Activated CD4-positive, alpha-beta T cell treated with anti-CD3 and anti-CD28 coated beads, Interleukin-2, amount 10 ng/mL, durations not matched to agents 24 days and 14 days (primary cell): ENCODE results near the gene MRPS27. TPM values are rescaled to one million over a fixed set of nuclear protein-coding genes. Genes with fewer than 3 reads are reported as not detected.
A peak's percentile ranks its signal among the peaks of the same experiment; 100 is the strongest.

ENCODE experiments used
- DNase-seq: peaks from one replicate; pipeline ENCODE4 v3.0.0; 2022
- H3K27ac Mint-ChIP-seq: one replicate; pipeline ENCODE4 v1.8.0; 2022; ENCODE audit warnings: mild to moderate bottlenecking, mixed read lengths
- H3K27me3 Mint-ChIP-seq: one replicate; pipeline ENCODE4 v1.8.0; 2022; ENCODE audit warnings: mixed read lengths
- H3K36me3 Mint-ChIP-seq: one replicate; pipeline ENCODE4 v1.8.0; 2022; ENCODE audit warnings: low read depth, mild to moderate bottlenecking, mixed read lengths
- H3K4me1 Mint-ChIP-seq: one replicate; pipeline ENCODE4 v1.8.0; 2021; ENCODE audit warnings: mixed read lengths
- H3K4me3 Mint-ChIP-seq: one replicate; pipeline ENCODE4 v1.8.0; 2022; ENCODE audit warnings: mild to moderate bottlenecking, moderate library complexity, mixed read lengths
- H3K9me3 Mint-ChIP-seq: one replicate; pipeline ENCODE4 v1.8.0; 2021; ENCODE audit warnings: mixed read lengths
- intact Hi-C: fragments of 100-400 bp; cut with micrococcal nuclease; formaldehyde crosslinking; loops from one replicate; pipeline ENCODE4 v1.15.1; 2023
- total RNA-seq: library from RNA; stranded (reverse); gene quantifications from 2 replicates; pipeline ENCODE4 v1.2.3, GENCODE V29; 2022

The MRPS27 gene
- total RNA-seq, 1 donor from 2014 or later: 96.5 TPM

- no peak overlapping the region for H3K4me3 Mint-ChIP-seq
- H3K9me3 Mint-ChIP-seq: no peaks in the 10 kb centered on the region
- no peak overlapping the region for H3K27ac Mint-ChIP-seq
- H3K36me3 Mint-ChIP-seq: peaks cover 11% of the 10 kb centered on the region
- H3K4me1 Mint-ChIP-seq: peaks cover 6% of the 10 kb centered on the region
- intact Hi-C loops: no loop called here
- DNase-seq: no peak
- no peaks in the 10 kb centered on the region for H3K27me3 Mint-ChIP-seq
These were observed 68.7 kb downstream of the MRPS27 start for GRCh38 chr5:72251386-72251785.

GRCh38 chr5:72248410-72248981 is 71.5 kb downstream of the MRPS27 start:
- H3K4me1 Mint-ChIP-seq: peaks cover 16% of the 10 kb centered on the region
- H3K27ac Mint-ChIP-seq: no peak overlapping the region
- no peaks in the 10 kb centered on the region for H3K9me3 Mint-ChIP-seq
- DNase-seq: no peak
- no peaks in the 10 kb centered on the region for H3K27me3 Mint-ChIP-seq
- peaks cover 9% of the 10 kb centered on the region for H3K36me3 Mint-ChIP-seq
- no peak overlapping the region for H3K4me3 Mint-ChIP-seq
- intact Hi-C loops: no loop called here

- H3K4me1 Mint-ChIP-seq: peaks cover 16% of the 10 kb centered on the region
- H3K36me3 Mint-ChIP-seq: peaks cover 9% of the 10 kb centered on the region
- no peak overlapping the region for H3K27ac Mint-ChIP-seq
- no peak for DNase-seq
- no peaks in the 10 kb centered on the region for H3K27me3 Mint-ChIP-seq
- H3K9me3 Mint-ChIP-seq: no peaks in the 10 kb centered on the region
- intact Hi-C loops: no loop called here
- no peak overlapping the region for H3K4me3 Mint-ChIP-seq
These were observed 73.0 kb downstream of the MRPS27 start for GRCh38 chr5:72246954-72247442.

GRCh38 chr5:72245951-72246532 is 74.0 kb downstream of the MRPS27 start:
- H3K9me3 Mint-ChIP-seq: no peaks in the 10 kb centered on the region
- peaks cover 16% of the 10 kb centered on the region for H3K4me1 Mint-ChIP-seq
- no peaks in the 10 kb centered on the region for H3K27me3 Mint-ChIP-seq
- intact Hi-C loops: no loop called here
- no peak overlapping the region for H3K27ac Mint-ChIP-seq
- H3K4me3 Mint-ChIP-seq: no peak overlapping the region
- DNase-seq: peak; percentile 35
- peaks cover 5% of the 10 kb centered on the region for H3K36me3 Mint-ChIP-seq

- Mint-ChIP-seq H3K4me1 (peaks cover 16% of the 10 kb centered on the region), H3K27me3 (no peaks in the 10 kb centered on the region), H3K9me3 (no peaks in the 10 kb centered on the region), H3K27ac (no peak overlapping the region), H3K36me3 (peaks cover 5% of the 10 kb centered on the region), H3K4me3 (no peak overlapping the region)
- DNase-seq: no peak
- intact Hi-C loops: no loop called here
These were observed 74.5 kb downstream of the MRPS27 start for GRCh38 chr5:72245546-72245945.

- Mint-ChIP-seq H3K27ac (peak overlapping the region; percentile 17), H3K36me3 (peaks cover 5% of the 10 kb centered on the region), H3K9me3 (no peaks in the 10 kb centered on the region), H3K27me3 (no peaks in the 10 kb centered on the region), H3K4me1 (peaks cover 16% of the 10 kb centered on the region), H3K4me3 (no peak overlapping the region)
- intact Hi-C loops: no loop called here
- DNase-seq: no peak
These were observed 75.1 kb downstream of the MRPS27 start for GRCh38 chr5:72244862-72245371.

- Mint-ChIP-seq H3K27me3 (no peaks in the 10 kb centered on the region), H3K4me3 (no peak overlapping the region), H3K36me3 (peaks cover 4% of the 10 kb centered on the region), H3K27ac (no peak overlapping the region), H3K4me1 (peaks cover 15% of the 10 kb centered on the region), H3K9me3 (no peaks in the 10 kb centered on the region)
- intact Hi-C loops: no loop called here
- DNase-seq: no peak
These were observed 76.3 kb downstream of the MRPS27 start for GRCh38 chr5:72243706-72244105.

- peaks cover 7% of the 10 kb centered on the region for H3K36me3 Mint-ChIP-seq
- H3K27me3 Mint-ChIP-seq: no peaks in the 10 kb centered on the region
- intact Hi-C loops: no loop called here
- peaks cover 13% of the 10 kb centered on the region for H3K4me1 Mint-ChIP-seq
- no peaks in the 10 kb centered on the region for H3K9me3 Mint-ChIP-seq
- H3K4me3 Mint-ChIP-seq: no peak overlapping the region
- no peak for DNase-seq
- no peak overlapping the region for H3K27ac Mint-ChIP-seq
These were observed 77.1 kb downstream of the MRPS27 start for GRCh38 chr5:72242796-72243475.

GRCh38 chr5:72241346-72242003 is 78.6 kb downstream of the MRPS27 start:
- no peak for DNase-seq
- Mint-ChIP-seq H3K27me3 (peaks cover 1% of the 10 kb centered on the region), H3K4me3 (no peak overlapping the region), H3K9me3 (no peaks in the 10 kb centered on the region), H3K27ac (no peak overlapping the region), H3K36me3 (peaks cover 15% of the 10 kb centered on the region), H3K4me1 (peaks cover 10% of the 10 kb centered on the region)
- intact Hi-C loops: no loop called here

- DNase-seq: no peak
- Mint-ChIP-seq H3K4me3 (no peak overlapping the region), H3K27me3 (peaks cover 2% of the 10 kb centered on the region), H3K4me1 (peaks cover 16% of the 10 kb centered on the region), H3K27ac (no peak overlapping the region), H3K9me3 (no peaks in the 10 kb centered on the region), H3K36me3 (peaks cover 30% of the 10 kb centered on the region)
- intact Hi-C loops: loop anchor here (10.0 kb wide), 1 partner anchor 654 kb away; the partner anchor contains the start of gene MCCC2
These were observed 81.2 kb downstream of the MRPS27 start for GRCh38 chr5:72238712-72239445.

GRCh38 chr5:72237879-72238278 is 82.2 kb downstream of the MRPS27 start:
- Mint-ChIP-seq H3K4me3 (no peak overlapping the region), H3K27ac (no peak overlapping the region), H3K27me3 (peaks cover 2% of the 10 kb centered on the region), H3K4me1 (peaks cover 19% of the 10 kb centered on the region), H3K9me3 (no peaks in the 10 kb centered on the region), H3K36me3 (peaks cover 32% of the 10 kb centered on the region)
- DNase-seq: no peak
- intact Hi-C loops: loop anchor here (10.0 kb wide), 1 partner anchor 653 kb away; the partner anchor contains the start of gene MCCC2

- H3K27me3 Mint-ChIP-seq: peaks cover 2% of the 10 kb centered on the region
- peaks cover 37% of the 10 kb centered on the region for H3K36me3 Mint-ChIP-seq
- H3K27ac Mint-ChIP-seq: no peak overlapping the region
- no peak for DNase-seq
- H3K4me1 Mint-ChIP-seq: peaks cover 23% of the 10 kb centered on the region
- H3K9me3 Mint-ChIP-seq: no peaks in the 10 kb centered on the region
- intact Hi-C loops: loop anchor here (10.0 kb wide), 1 partner anchor 653 kb away; the partner anchor contains the start of gene MCCC2
- no peak overlapping the region for H3K4me3 Mint-ChIP-seq
These were observed 82.6 kb downstream of the MRPS27 start for GRCh38 chr5:72237415-72237814.

GRCh38 chr5:72235725-72236124 is 84.3 kb downstream of the MRPS27 start:
- H3K36me3 Mint-ChIP-seq: peaks cover 51% of the 10 kb centered on the region
- no peak overlapping the region for H3K4me3 Mint-ChIP-seq
- H3K27ac Mint-ChIP-seq: no peak overlapping the region
- intact Hi-C loops: loop anchor here (2.0 to 10.0 kb wide), 2 partner anchors 73 to 651 kb away; partner anchors contain the start of gene MCCC2
- H3K27me3 Mint-ChIP-seq: peaks cover 6% of the 10 kb centered on the region
- H3K9me3 Mint-ChIP-seq: no peaks in the 10 kb centered on the region
- peaks cover 31% of the 10 kb centered on the region for H3K4me1 Mint-ChIP-seq
- DNase-seq: no peak
